ENCODE measurements around the gene LSMEM2. TPM values are rescaled to one million over a fixed set of nuclear protein-coding genes. Genes with fewer than 3 reads are reported as not detected.
"Not testable (repeated sequence)": the region's sequence is repeated elsewhere in the genome, so short reads cannot be mapped to it uniquely, and the experiment has no call there.

LSMEM2 gene
- total RNA-seq, 4 donors from 2014 or later = 0.41 to 0.98 (median 0.49) TPM; not detected in 1

GRCh38 chr3:50270422-50271224 lies 8.3 kb upstream of the LSMEM2 start:
- no peak for ATAC-seq
- DNase-seq = no peak
- H3K9me3 ChIP-seq = no peaks in the 10 kb centered on the region
- no peaks in the 10 kb centered on the region for H3K36me3 ChIP-seq
- intact Hi-C loops (cut with DNase I; ENCODE audit: low total_unique reads) = no loop called here
- TF ChIP-seq POLR2A (IDR thresholded peaks at IDR 0.05) (no peak), CTCF (IDR thresholded peaks at IDR 0.05 in 4 of 5, conservative IDR thresholded peaks at IDR 0.05 in 1 of 5) (no peak)
- H3K4me3 ChIP-seq = no peak overlapping the region
- H3K27ac ChIP-seq = peak overlapping the region in 1 of 4 donors; percentile 27
- H3K4me1 ChIP-seq = peaks cover 33 to 62% of the 10 kb centered on the region in 2 donors
- in situ Hi-C loops (cut with MboI; ENCODE audit: low sequenced_read_pairs in 4 of 4) = loop anchor here in 2 of 4 donors (5.0 to 10.0 kb wide), 2 partner anchors 43 to 46 kb away; no protein-coding TSS in a partner anchor
- no peaks in the 10 kb centered on the region for H3K27me3 ChIP-seq

- DNase-seq (no peak), ATAC-seq (no peak)
- no peaks in the 10 kb centered on the region for H3K36me3 ChIP-seq
- intact Hi-C loops (cut with DNase I; ENCODE audit: low total_unique reads) (no loop called here), in situ Hi-C loops (cut with MboI; ENCODE audit: low sequenced_read_pairs in 4 of 4) (loop anchor here in 2 of 4 donors (5.0 to 10.0 kb wide), 2 partner anchors 44 to 47 kb away; no protein-coding TSS in a partner anchor)
- TF ChIP-seq POLR2A (IDR thresholded peaks at IDR 0.05) (no peak), CTCF (IDR thresholded peaks at IDR 0.05 in 4 of 5, conservative IDR thresholded peaks at IDR 0.05 in 1 of 5) (no peak)
- no peaks in the 10 kb centered on the region for H3K27me3 ChIP-seq
- peaks cover 30 to 54% of the 10 kb centered on the region in 2 donors for H3K4me1 ChIP-seq
- no peaks in the 10 kb centered on the region for H3K9me3 ChIP-seq
- no peak overlapping the region for H3K4me3 ChIP-seq
- no peak overlapping the region for H3K27ac ChIP-seq
Measured at GRCh38 chr3:50271314-50271936, 7.5 kb upstream of the LSMEM2 start.

- H3K27ac ChIP-seq; intact Hi-C loops (cut with DNase I; ENCODE audit: low total_unique reads); H3K36me3 ChIP-seq; ATAC-seq; H3K9me3 ChIP-seq; DNase-seq; H3K27me3 ChIP-seq: not testable (repeated sequence)
- peak overlapping the region in 1 of 4 donors; percentile 48 for H3K4me3 ChIP-seq
- H3K4me1 ChIP-seq = peaks cover 21 to 44% of the 10 kb centered on the region in 2 donors
- in situ Hi-C loops (cut with MboI; ENCODE audit: low sequenced_read_pairs in 4 of 4) = loop anchor here in 2 of 4 donors (5.0 to 10.0 kb wide), 2 partner anchors 45 to 48 kb away; no protein-coding TSS in a partner anchor
Measured at GRCh38 chr3:50272538-50272910, 6.4 kb upstream of the LSMEM2 start.

GRCh38 chr3:50272911-50273688 lies 5.8 kb upstream of the LSMEM2 start:
- H3K36me3 ChIP-seq = no peaks in the 10 kb centered on the region
- in situ Hi-C loops (cut with MboI; ENCODE audit: low sequenced_read_pairs in 4 of 4) = loop anchor here in 2 of 4 donors (5.0 to 10.0 kb wide), 2 partner anchors 46 to 48 kb away; no protein-coding TSS in a partner anchor
- no peaks in the 10 kb centered on the region for H3K9me3 ChIP-seq
- ATAC-seq (peak; percentile 82 to 85), DNase-seq (peak; percentile 68 to 80)
- TF ChIP-seq POLR2A (IDR thresholded peaks at IDR 0.05) (peak in 1 of 2 donors; percentile 11), CTCF (IDR thresholded peaks at IDR 0.05 in 4 of 5, conservative IDR thresholded peaks at IDR 0.05 in 1 of 5) (peak; percentile 97 to 99 (median 99))
- H3K4me3 ChIP-seq = peak overlapping the region; percentile 38 to 56 (median 51)
- peaks cover 17 to 38% of the 10 kb centered on the region in 2 donors for H3K4me1 ChIP-seq
- H3K27me3 ChIP-seq = no peaks in the 10 kb centered on the region
- peak overlapping the region in 2 of 4 donors; percentile 8 to 15 for H3K27ac ChIP-seq
- intact Hi-C loops (cut with DNase I; ENCODE audit: low total_unique reads) = loop anchor here (1.0 kb wide), 3 partner anchors 13 to 81 kb away; no protein-coding TSS in a partner anchor

Measured in gastrocnemius medialis (tissue), 4 donors.